Activated naive CD4-positive, alpha-beta T cell treated with anti-CD3 and anti-CD28 coated beads, Interleukin-2, amount 50 U/mL, for 16 hours (primary cell): Measurements from ENCODE around the gene INCA1.
A peak's percentile ranks its signal among the peaks of the same experiment; 100 is the strongest.

Experiments
- DNase-seq: peaks from one replicate; pipeline ENCODE4 v3.0.0-alpha.2; 2020

INCA1 gene

DNA sequence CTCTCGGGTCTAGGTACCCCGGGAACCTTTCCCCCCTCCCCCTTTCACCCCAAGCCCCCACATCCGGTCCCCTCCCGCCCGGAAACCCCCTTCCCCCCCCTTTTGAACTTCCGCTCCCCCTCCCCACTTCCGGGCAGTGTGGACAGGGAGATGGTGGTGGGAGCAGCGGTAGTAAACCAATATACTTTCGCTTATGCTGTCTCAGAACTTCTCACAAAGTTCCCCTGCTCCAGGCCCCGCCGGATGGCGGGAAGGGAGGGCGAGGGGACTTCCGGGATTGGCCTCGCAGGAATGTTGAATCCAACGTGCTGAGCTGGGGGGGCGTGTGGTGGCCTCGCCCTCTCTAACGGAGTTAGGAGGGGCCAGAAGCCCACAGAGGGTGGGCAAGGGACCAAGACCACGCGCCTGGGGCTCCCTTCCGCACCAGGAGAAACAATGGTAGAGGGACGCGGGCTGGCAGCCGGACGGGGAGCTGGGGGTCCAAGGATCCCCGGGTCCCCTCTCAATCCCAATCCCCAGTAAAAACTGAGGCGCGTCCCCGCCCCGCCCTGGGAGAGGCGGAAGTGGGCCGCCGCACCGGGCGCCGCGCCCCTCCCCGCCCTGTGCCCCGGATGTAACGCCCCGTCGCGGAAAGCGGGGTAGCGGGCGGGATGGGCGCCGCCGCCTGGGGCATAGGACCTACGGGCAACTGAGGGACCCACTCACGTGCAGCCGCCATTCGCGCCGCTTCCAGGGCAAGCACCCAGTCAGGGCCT, 49.7 kb downstream of the INCA1 start:
- peak; percentile 72 for DNase-seq

DNA sequence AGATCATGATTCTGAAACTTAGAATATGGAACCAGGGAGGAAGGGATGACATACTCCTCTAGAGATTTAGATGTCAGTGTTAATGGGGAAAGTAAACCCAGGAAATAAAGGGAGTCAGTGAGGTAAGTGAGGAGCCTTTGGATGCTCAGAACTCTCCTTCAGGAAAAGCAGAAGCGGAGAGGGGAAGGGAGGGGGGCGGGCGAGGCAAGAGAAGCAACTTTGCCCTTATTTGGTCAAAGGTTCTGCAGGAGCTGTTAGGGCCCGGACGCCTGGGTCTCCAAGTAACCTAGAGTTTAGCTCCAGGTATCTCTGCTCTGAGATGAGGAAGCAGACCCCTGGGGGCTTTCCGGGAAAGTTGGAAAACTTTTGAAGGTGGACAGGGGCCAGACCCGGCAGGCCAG, 50.3 kb downstream of the INCA1 start:
- DNase-seq, result peak; percentile 27

DNA sequence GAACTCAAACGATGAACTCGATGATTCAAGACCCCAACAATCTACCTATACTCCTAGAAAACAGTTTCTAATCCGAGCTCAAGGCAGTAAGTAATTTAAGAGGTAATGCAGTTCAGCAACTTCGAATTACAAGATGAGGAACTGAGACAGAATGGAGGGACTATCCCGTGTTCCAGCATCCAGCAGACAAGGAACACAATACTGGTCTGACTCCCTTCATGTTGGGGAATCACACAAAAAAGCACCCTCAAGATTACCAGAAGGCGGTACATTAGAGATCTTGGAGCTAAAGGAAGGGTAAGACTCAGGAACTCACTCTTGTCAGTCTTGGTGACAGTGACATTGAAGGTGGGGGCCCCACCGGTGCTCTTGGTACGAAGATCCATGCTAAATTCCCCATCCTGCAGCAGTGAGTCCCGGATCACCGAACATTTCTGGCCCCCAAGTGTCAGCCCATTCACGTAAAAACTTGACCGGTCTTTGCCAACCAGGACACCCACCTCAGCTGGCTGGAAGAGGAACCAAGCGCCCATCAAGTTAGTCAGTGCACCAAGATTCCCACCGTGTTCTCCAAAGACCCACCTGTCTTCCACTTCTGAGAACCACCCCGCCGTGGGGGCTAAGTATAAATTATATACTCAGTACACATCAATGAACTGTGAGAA, 50.9 kb downstream of the INCA1 start:
- DNase-seq, result no peak

DNA sequence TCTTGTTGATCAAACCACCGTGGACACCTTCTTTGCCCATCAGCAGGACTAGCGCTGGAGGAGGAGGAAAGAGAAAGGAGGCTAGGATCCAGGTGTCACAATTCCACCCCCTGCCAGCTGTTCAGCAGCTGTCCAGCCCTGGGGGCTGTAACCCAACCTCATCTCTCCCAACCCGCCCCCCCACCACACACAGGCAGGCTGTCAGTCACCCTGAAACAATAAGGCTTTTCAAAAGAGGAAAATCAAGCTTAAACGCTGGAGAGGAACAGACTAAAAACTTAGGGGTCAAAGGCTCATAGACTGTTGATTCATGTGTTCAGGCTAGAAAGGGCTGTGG, 51.4 kb downstream of the INCA1 start:
- DNase-seq, result no peak

DNA sequence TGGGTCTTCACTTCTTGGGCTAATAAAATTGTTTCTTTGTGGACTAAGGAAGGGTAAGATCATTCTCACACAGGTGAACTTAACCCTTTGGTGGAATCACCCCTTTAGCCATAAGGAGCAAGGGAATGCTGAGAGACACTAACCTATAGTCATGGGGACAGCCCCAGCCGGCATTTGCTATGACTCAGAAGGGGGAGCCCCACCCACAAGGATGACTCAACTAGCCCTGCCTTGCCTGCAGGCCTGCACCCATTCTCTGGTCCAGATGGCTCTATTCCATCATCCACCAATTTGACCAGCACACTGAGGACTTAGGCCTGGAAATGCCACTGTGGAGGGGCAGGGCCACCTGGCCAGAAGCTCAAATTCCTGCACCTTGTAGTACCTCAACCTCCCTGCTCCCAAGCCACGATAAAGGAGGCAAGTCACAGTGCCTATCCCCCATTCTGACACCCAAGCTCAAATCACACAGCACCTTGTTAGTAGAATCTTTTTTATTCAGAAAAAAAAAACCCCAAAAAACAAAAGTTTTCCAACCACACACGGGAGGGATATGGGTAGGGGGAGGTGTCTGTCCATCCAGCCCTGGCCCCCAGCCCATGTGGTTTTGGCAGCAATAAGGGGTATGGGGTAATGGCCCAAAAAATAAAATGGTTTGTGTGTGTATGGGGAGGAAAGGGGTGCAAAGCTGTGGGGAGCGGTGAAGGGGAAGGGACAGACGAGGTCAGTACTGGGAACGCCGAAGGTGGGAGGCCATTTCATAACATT, 52.0 kb downstream of the INCA1 start:
- DNase-seq, result peak; percentile 88

DNA sequence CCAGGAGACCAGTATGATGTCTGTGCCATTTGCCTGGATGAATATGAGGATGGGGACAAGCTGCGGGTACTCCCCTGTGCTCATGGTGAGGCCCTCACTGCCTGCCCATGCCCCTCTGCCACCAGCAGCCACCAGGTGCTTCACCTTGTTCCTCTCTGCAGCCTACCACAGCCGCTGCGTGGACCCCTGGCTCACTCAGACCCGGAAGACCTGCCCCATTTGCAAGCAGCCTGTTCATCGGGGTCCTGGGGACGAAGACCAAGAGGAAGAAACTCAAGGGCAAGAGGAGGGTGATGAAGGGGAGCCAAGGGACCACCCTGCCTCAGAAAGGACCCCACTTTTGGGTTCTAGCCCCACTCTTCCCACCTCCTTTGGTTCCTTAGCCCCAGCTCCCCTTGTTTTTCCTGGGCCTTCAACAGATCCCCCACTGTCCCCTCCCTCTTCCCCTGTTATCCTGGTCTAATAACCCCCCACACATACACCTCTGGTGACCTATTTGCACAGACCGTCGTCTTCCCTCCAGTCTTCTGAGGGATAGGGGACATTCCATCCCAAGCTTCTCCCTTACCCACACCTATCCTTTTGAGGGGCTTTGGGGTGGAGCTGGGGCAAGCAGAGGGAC, 52.7 kb downstream of the INCA1 start:
- DNase-seq, result peak; percentile 28

DNA sequence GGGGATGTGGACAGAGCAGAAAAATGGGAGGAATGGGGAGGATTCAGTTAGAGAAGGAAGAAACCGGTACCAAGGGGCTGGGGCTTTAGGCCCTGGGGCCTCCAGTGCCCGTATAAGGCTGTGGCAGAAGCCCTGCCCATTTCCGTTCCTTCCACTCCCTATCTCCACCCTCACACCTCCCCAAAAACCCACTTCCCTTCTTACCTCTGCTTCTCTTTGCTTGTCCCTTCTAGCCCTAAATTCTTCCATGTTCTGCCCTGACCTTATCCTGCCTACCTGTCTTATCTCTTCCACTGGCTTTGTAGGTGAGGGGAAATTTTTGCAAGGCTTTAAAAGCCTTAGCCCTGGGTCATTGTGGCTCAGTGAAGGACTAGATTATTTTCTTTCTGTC, 53.2 kb downstream of the INCA1 start:
- DNase-seq, result no peak

DNA sequence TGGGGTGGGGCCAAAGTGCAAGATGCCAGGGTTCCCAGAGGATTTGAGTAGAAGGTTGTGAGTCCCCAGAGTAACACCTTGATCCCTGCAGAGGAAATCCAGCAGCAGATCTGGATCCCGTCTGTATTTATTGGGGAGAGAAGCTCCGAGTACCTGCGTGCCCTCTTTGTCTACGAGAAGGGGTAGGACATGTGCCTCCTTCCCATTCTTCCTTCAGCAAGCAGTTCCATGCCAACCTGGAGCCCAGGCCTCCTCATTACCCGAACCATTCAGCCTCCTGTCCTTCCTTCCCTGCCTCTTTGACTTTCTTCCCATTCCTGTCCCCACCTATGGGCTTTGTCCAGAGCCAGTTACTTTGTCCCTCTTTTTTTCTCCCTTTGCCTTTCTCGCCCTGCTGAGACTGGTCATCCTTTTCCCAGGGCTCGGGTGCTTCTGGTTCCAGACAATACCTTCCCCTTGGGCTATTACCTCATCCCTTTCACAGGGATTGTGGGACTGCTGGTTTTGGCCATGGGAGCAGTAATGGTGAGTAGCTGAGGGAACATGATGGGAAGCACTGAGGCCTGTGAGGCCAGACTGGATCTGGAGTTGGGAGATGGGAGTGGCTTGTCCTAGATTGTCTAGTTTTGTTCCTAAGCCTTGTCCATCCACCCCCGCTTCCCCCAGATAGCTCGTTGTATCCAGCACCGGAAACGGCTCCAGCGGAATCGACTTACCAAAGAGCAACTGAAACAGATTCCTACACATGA, 54.4 kb downstream of the INCA1 start:
- no peak for DNase-seq

DNA sequence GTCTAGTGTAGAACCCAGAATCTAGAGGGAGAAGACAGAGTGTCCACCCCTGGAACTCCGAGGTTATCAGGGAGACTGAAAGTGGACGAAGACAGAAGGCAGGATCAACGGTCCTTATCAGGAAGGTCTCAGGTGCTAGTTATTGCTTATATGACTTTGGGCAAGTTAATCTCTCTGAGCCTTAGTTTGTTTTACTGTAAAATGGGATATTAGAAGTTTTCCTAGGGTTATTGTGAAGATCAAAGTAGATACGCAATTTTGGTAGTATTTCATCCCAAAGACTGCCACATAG, 56.1 kb downstream of the INCA1 start:
- DNase-seq, result no peak

DNA sequence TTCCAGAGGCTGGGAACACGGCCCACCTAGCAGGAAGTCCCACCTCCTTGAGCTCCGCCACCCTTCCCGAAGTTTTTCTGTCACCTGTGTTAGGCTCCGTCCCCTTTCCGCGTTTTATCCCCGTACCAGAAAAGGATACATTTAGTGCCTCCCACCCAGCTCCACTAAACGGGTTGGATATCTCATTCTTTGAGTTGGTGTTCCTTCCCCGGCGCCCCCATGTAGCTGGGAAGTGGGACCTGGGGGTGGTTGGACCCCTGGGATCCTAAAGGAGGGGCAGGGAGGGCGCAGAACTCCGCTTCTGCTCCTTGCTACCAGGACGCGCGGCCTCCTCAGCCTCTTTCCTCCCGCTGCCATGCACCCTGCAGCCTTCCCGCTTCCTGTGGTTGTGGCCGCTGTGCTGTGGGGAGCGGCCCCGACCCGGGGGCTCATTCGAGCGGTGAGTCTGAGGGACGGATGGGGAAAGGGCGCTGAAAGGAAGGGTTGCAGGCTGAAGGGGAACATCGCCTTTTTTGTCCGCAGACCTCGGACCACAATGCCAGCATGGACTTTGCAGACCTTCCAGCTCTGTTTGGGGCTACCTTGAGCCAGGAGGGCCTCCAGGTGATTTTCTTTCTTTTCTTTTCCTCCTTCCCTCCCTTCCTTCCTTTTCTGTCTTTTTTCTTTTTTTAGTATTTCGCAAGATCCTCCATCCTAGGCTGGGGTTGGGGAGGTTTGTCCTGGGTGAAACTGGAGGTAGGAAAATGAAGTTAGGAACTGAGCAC, 56.6 kb downstream of the INCA1 start:
- peak; percentile 28 for DNase-seq

DNA sequence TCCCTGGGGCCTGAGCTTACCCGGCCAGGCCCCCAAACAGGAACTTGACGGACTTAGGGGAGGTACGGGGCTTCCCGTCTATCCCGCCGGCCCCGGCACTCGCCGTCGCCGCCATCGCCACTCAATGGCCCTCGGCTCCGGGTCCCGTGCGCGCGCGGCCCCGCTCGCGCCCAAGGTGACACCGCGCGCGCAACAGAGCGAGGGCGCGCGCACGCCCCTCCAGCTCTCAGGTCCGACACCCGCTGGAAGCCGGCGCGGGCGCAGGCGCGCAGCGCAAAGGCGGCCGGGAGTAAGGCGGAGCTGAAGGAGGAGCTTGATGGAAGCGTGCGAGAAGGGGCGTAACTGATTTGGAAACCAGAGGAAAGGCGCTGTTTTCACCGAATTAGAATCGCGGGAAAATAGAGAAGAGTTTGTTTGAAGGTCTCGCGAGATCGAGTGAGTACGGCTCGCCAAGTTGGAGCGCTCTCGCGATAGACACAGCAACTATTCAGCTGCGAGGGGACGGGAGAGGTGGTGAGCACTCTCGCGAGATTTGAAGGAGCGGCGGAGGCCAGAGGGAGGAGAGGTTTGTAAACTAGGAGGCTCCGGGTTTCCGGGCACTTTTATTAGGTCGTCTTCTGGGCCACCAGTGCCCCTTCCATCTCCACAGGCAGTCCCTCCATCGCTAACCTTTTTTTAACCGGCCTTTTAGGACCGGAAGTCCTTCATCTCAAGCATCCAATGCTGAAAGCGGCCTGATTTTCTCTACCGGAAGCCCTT, 57.3 kb downstream of the INCA1 start, which contains the start of the genes RNF167 and SLC25A11:
TSS of gene RNF167 (plus strand) at position 473 of the 759 bp plus-strand sequence. CDS start 642 bp downstream, outside the sequence.
TSS of gene SLC25A11 (minus strand) at position 251 of the 759 bp plus-strand sequence. CDS start at position 115, 136 bp downstream.
- peak; percentile 95 for DNase-seq

DNA sequence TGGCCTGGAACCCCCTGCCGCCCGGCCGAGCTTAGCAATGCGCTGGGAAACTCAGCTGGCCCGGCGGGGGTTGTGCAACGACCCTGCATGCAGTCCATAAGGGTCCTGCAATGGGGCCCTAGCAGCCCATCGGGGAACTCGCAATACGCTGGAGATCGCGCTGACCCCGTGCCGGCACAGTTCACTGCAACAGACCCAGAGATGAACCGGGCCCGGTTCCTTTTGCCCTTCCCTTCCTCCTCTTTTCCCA, 57.9 kb downstream of the INCA1 start:
- DNase-seq, result no peak

DNA sequence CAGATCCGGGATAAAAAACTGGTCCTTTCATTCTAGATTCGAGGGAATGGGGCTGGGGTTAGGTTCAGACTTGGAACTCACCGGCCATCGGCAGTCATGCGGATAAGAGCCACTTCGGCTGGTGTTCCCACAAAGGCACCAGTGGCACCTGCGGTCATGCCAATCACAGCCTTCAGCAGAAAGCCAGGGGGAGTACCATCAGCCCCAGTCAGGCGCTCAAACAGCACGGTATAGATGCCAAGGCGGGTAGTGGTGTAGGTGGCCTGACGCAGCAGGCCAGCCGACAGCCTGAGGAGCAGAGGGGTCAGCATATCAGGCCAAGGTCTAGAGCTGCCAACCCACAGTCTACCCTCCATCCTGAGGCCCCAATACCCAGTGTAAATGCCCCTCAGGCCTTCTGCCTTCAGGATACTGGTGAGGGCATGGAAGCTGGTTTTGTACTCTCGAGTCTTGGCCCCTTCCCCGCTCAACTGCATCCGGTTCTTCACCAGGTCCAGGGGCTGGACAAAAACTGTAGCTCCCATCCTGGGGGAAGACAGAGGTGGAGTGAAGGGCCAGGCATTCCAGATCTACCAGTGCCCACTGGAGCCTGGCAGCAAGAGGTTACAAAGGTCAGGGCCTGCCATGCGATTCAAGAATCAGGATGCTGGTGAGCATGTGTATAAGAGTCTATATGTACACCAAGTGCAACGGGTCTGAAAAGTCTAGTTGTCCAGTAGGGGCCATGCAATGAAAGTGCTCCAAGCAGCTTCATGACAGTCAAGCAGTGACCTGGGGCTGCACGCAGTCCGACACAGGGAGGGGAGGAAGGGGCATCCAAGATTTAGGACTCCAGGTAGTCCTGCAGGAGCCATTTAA, 58.4 kb downstream of the INCA1 start:
- no peak for DNase-seq
